HG02610 (cell line): Measurements from ENCODE around the gene TMEM51.

Source experiments
- ATAC-seq: cut with Tn5 transposase; IDR thresholded peaks from one replicate; pipeline ENCODE4 v1.9.1; 2021; ENCODE audit warnings: mild to moderate bottlenecking, moderate library complexity; ENCODE audit not compliant: unreplicated experiment

Gene TMEM51

GRCh38 chr1:15153184-15153841, at the start of gene TMEM51:
Gene TMEM51 (plus strand): TSS chr1:15153747. CDS start chr1:15215088, 61,341 bp downstream.
- ATAC-seq: no peak

- ATAC-seq: no peak
Observed at GRCh38 chr1:15103906-15104305, 49.6 kb upstream of the TMEM51 start.

GRCh38 chr1:15104768-15105167, 48.8 kb upstream of the TMEM51 start:
- no peak for ATAC-seq

DNA sequence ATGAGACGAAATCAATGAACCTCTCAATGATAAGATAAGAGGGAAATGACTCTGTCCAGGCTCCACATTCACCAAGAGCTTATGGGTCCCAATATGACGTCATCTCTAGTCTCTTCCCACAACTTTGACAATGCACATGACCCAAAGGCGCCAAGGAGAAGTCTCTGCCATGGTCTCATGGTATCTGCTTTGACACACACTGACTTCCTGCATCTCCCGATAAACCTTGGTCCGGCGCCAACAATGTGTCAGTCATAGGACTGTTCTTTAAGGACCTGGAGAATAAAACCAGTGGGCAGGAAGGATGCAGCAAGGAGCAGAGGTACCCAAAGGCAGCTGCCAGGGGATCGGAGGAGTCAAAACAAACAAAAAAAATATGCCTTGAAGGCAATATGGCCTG, 46.9 kb upstream of the TMEM51 start:
- ATAC-seq: no peak

DNA sequence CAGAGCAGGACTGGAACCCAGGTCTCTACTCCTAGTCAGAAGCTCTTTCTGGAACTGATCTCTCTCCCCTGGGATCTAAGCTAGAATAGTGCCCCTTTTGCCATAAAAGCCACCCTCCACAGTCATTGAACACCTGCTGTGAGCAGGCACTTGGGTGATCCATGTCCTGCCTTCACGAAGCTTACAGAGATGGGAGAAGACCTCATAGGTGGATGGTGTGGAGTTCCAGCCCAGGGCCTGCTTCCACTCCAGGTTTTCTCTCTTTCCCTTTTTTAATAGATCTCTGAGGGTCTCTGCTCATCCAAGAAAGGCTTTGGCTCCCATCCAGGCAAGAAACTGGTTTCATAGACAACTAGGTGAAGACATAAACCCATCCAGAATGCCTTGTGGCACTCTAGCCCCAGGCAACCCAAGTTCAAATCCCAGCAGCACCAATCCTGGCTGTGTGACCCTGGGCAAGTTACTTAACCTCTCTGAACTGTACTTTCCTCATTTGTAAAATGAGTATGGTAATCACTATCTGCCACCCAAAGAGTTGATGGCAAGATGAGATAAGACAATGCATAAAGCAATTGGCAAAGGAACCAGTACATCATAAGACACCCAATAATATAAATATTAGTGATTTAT, 46.4 kb upstream of the TMEM51 start:
- no peak for ATAC-seq

- no peak for ATAC-seq
Observed at GRCh38 chr1:15107911-15108310, 45.6 kb upstream of the TMEM51 start.

DNA sequence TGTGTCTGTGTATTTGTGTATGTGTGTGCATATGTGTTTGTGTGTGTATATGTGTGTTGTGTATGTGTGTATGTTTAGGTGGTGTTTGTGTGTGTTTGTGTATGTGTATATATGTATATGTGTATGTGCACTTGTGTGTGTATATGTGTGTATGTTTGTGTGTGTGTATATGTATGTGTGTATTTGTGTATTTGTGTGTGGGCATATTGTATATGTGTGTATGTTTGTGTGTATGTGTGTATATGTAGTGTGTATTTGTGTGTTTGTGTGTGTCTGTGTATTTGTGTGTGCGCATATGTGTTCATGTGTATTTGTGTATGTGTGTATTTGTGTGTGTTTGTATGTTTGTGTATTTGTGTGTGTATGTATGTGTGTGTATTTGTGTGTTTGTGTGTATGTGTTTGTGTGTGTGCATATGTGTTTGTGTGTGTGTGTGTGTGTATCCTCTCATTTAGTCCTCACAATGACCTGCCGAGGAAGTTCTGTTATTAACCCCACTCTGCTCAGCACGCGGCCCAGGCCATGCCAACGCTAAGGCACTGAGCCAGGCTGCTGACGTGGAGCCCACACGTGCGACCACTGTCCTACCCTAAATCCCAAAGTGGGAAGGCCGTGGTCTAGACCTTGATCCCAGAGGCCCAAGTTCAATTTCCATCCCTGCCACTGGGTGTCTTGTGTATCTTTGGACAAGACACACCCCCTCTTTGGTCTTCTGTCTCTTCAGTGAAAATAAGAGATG, 43.2 kb upstream of the TMEM51 start:
- ATAC-seq: no peak

DNA sequence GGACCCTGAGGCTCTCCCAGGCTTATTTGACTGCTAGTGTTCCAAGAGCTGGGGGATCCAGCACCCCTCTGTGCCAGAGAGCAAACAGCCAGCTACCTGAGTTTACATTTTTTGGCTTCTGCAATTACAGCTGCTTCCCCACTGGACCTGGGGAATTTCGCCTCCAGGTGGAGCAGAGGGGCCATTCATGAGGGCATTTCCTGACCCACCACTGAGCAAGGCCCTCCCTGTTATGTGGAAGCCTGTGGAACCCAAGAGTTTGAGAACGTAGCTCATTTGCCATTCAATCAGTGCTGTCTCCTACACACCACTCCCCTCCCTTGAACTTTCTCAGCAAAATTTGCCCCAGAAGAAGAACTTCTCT, 42.7 kb upstream of the TMEM51 start:
- ATAC-seq: no peak

DNA sequence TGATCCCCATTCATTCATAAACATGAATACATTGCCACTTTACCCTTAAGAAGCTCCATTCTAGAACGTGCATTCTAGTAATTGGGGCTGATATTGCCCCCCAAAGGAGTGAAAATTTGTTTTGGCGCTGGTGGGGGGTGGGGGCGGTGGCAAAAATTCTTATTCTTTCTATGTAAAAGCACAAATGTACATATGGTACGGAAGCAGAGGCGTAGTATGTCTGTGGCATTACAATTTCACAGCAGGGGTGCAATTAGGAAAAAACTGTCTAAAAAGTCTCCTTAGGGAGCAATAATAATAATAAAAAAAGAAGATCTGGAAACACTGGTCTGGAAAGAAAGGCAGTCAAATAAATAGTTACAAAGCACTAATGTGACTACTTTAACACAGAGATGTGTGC, 40.4 kb upstream of the TMEM51 start:
- no peak for ATAC-seq

DNA sequence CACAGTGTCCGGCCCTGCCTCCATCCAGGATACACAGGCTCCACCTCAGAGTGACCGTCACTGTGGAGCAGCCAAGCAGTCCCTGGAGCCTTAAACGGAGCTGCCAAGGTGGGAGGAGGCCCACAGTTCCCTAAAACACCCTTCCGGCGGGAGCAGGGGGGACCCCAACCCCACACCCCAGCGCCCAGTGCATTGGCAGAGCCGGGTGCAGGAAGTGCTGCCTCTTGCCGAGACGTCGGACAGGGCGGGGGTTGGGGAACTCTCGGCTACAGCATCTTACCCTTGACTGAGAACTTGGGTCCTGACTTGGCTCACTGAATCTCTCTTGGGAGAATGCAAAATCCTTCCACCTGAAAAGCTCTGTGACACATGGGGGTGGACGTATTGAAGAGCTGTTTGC, 38.7 kb upstream of the TMEM51 start:
- ATAC-seq: no peak

- ATAC-seq: no peak
Observed at GRCh38 chr1:15115542-15116330, 37.8 kb upstream of the TMEM51 start.

- ATAC-seq: no peak
Observed at GRCh38 chr1:15116966-15117365, 36.6 kb upstream of the TMEM51 start.

DNA sequence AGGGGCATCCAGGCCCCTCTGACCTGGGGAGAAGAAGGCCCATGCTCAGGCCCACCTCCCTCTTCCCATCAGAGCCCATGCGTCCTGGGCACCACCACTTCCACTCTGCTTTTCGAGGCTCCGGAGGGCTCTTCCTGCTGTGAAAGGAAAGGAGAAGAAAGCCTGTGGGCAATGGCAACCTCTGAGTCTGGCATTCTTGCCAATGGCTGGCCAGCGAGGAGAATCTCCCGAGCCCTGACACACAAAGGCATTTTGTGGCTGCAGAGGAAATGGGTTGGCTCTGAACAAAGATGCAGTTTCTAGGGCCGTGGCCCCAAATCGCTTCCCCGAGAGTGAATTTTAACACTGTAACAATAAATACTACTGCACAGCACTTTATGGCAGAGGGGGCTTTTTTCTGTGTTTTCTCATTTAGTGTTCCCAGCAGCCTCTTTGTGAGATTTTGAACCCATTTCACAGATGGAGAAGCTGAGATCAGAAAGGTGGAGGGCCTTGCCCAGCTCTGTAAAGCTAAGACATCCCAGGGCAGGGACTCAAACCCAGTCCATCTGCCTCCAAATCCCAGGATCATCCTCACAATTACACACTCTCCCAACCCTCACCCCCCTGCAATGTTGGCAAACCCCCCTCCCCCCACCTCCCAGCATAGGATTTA, 35.7 kb upstream of the TMEM51 start:
- no peak for ATAC-seq

- ATAC-seq: no peak
Observed at GRCh38 chr1:15118579-15118978, 35.0 kb upstream of the TMEM51 start.

DNA sequence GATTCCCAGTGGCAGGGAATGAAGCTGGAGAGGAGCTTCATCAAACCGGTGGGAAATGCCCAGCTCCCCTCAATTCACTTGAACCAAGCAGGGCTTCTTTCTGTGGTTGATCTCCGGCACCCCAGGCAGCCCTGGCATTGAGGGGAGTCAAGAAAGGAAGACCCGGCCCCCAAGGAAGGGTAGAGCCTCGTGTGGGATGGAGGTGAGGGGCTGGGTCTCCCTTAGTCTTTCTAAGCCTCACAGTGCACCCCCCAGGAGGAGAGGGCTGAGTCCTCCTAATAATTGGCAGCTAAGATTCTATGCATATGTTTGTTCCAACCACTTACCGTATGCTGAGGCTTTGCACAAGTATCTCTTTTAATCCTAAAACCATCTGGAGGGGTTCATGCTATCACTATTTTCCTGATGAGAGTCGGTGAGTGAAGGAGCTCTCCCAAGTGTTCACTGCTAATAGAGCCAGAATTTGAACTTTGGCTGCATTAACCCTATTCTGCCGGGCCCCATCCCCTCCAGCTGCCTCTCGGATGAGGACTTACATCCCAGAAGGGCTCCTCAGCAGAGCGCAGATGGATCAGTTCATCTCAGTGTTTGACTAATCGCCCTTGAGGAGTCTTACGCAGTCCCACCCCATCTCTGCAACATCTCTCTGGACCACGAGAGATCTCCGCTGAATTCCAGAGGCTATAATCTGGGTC, 33.1 kb upstream of the TMEM51 start:
- ATAC-seq: no peak

DNA sequence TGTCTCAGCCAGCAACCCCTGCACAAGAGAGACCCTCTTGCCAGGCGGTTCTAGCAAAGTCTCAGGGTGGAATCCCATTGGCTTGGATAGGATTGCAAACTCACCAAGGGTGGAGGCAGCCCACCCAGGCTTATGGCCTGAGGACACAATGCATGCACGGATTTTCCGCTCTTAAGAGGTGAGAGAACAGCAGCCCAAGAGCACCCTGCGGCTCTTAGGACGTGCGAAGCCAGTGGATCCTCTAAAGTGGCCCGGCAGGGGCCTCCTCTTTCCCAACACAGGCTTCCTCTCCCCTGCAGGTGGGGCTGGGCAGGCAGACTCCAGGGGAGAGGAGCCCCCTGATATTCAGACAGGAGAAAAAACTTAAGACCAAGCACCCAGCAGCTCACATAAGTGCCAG, 31.2 kb upstream of the TMEM51 start:
- no peak for ATAC-seq

DNA sequence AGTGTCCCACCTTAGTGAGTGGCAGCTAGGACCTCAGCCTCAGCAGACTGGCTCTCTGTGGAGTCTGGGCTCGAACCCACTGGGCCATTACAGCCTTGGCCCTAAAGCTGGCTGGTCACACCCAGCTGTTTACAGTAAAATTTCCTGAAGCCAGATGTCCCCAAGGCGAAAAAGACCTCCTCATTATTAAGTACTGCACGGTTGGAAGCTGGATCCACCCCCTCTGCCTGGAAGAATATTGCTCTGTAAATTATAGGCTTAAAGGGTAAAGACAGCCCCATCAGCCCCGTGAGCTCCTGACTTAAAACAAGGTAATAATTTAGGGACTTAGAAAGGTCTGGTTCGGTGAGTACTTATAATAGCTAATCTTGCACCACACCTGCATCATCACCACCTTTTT, 30.3 kb upstream of the TMEM51 start:
- no peak for ATAC-seq

DNA sequence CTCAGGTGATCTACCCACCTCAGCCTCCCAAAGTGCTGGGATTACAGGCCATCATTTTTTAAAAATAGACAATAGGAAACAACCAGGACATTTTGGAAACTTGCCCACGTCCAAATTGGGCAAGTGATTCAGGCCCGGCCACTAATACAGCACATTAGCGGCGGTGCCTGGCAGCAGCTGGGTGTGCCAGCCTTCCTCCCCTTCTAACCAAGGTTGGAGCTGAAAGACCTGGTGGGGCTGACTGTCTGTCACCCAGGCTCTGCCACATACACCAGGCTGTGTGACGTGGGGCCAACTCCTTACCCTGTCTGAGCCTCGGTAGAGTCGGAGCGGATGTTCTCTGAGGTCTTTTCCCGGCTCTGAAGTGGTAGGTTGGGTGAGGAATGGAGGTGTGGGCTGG, 29.6 kb upstream of the TMEM51 start:
- no peak for ATAC-seq

DNA sequence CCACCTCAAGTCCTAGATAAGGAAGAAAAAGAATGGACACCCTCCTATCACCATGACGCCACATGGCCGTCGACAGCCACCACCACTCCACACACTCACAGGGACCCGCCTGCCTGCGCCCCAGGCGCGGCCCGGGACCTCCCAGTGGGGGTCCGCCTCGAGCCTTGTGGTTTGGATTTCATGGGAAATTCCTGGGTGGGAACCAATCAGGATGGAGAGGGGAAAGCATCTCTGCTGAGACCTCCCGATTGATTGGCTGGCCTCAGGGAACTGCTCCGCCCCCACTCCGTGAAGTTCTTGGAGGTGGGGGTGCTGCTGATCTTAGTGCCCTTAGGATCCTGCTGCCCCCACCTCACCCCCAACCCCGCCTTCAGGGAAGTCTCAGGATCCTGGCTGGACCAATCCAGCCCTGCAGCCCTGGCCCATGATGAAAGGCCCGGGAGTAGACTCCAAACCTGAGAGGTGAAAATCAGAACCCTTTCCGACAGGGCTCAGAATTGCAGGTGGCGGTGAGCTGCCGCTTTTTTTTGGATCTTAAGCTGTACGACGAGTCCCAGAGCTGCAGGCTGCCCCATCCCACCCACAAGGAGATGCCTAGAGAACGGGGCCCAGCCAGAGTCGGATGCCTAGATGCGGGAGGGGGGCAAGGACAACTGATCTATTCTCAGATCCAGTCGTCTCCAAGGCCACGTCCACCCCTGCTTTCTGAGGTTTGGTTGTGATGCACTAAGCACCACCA, 29.0 kb upstream of the TMEM51 start:
- ATAC-seq: no peak
